Endothelial cell of umbilical vein (primary cell): Measurements from ENCODE around the gene MPEG1. TPM values are rescaled to one million over a fixed set of nuclear protein-coding genes. Genes with fewer than 3 reads are reported as not detected.

Source experiments
- BruUV-seq: library from RNA; stranded (reverse); fragments of 400-500 nt; replicated peaks from 2 replicates; lab custom pipeline; 2021; lab: Mats Ljungman, UMichigan
- CTCF ChIA-PET: fragments of 300-600, 350-600 bp; sonication (Branson Sonifier 250); formaldehyde crosslinking; loops from one replicate; lab custom pipeline; 2021; ENCODE audit warnings: antibody characterized with exemption, inconsistent platforms; lab: Charles Lee
- POLR2A ChIA-PET: fragments of 300-600, 350-600 bp; sonication (Branson Sonifier 250); formaldehyde crosslinking; loops from one replicate; lab custom pipeline; 2021; ENCODE audit warnings: antibody characterized with exemption, inconsistent platforms; lab: Charles Lee
- DNase-seq: peaks from one replicate; pipeline ENCODE4 v3.0.0-alpha.2; 2011; ENCODE audit warnings: low read depth, low spot score
- FAIRE-seq: peaks from 2 replicates; lab custom pipeline; 2011; peaks lifted over from hg19 to GRCh38; lab: Jason Lieb, UNC
- H2AFZ ChIP-seq: 2 replicates; pipeline ENCODE4 v1.6.0; 2012; ENCODE audit warnings: low read depth, low read length, control low read depth, inconsistent platforms
- H3K27ac ChIP-seq: 2 replicates; pipeline ENCODE4 v1.5.1; 2011; ENCODE audit warnings: low read depth, mild to moderate bottlenecking, control low read depth, low read length, moderate library complexity; ENCODE audit not compliant: insufficient read depth
- H3K27me3 ChIP-seq, 2 experiments: 2 replicates each; pipeline versions ENCODE4 v1.6.0 to v1.6.1; 2011; ENCODE audit warnings: low read length in 2 of 2, mixed read lengths in 1 of 2; ENCODE audit not compliant: control insufficient read depth in 2 of 2, insufficient read depth in 2 of 2
- H3K36me3 ChIP-seq, 2 experiments: 2 replicates in 1 of 2; 3 replicates in 1 of 2; pipeline ENCODE4 v1.5.1; 2011; ENCODE audit warnings: low read length in 2 of 2, mild to moderate bottlenecking in 1 of 2, moderate library complexity in 1 of 2; ENCODE audit not compliant: control insufficient read depth in 2 of 2, insufficient read depth in 2 of 2; ENCODE audit errors: extremely low read depth in 1 of 2
- H3K4me1 ChIP-seq: 3 replicates; pipeline ENCODE4 v1.5.1; 2011; ENCODE audit warnings: mild to moderate bottlenecking, low read length; ENCODE audit not compliant: control insufficient read depth, insufficient read depth; ENCODE audit errors: extremely low read depth
- H3K4me2 ChIP-seq: 2 replicates; pipeline ENCODE4 v1.6.1; 2011; ENCODE audit warnings: low read length, control low read depth, mixed read lengths; ENCODE audit not compliant: insufficient read depth
- H3K4me3 ChIP-seq, 3 experiments: fragments of 200-600 bp in 1 of 3; sonication (generic), shearing (Covaris generic) in 1 of 3; replicated peaks in 1 of 3; 2 replicates each; pipeline ENCODE4 v1.5.1; 2011 to 2016; ENCODE audit warnings: control low read depth in 3 of 3, low read length in 3 of 3, mild to moderate bottlenecking in 2 of 3, inconsistent platforms in 1 of 3, low read depth in 1 of 3, moderate library complexity in 1 of 3; ENCODE audit not compliant: insufficient read depth in 1 of 3
- H3K79me2 ChIP-seq: 2 replicates; pipeline ENCODE4 v1.6.0; 2012; ENCODE audit warnings: low read length, inconsistent platforms; ENCODE audit not compliant: control insufficient read depth, insufficient read depth
- H3K9ac ChIP-seq: replicated peaks from 2 replicates; pipeline ENCODE3; 2011; ENCODE audit warnings: low read length, control low read depth; ENCODE audit not compliant: insufficient read depth; ENCODE audit errors: extremely low read depth
- H3K9me1 ChIP-seq: replicated peaks from 3 replicates; pipeline ENCODE4 v1.6.0; 2011; ENCODE audit warnings: mild to moderate bottlenecking, low read length; ENCODE audit not compliant: control insufficient read depth, insufficient read depth; ENCODE audit errors: extremely low read depth
- H3K9me3 ChIP-seq: replicated peaks from 2 replicates; pipeline ENCODE4 v1.5.1; 2012; ENCODE audit warnings: low read length, inconsistent platforms; ENCODE audit not compliant: control insufficient read depth, insufficient read depth
- H4K20me1 ChIP-seq: replicated peaks from 2 replicates; pipeline ENCODE3; 2011; ENCODE audit warnings: mild to moderate bottlenecking, low read length; ENCODE audit not compliant: control insufficient read depth, insufficient read depth; ENCODE audit errors: extremely low read depth
- CTCF ChIP-seq, 2 donors: IDR thresholded peaks; 1 replicate in 1 of 2; 2 replicates in 1 of 2; pipeline ENCODE4 v1.5.1; 2011; ENCODE audit warnings: low read length in 2 of 2, mild to moderate bottlenecking in 2 of 2, moderate library complexity in 2 of 2, control low read depth in 1 of 2, inconsistent platforms in 1 of 2, low read depth in 1 of 2; ENCODE audit not compliant: insufficient read depth in 1 of 2; ENCODE audit errors: extremely low read depth in 1 of 2
- EZH2 ChIP-seq: IDR thresholded peaks from 2 replicates; pipeline ENCODE4 v1.6.1; 2012; ENCODE audit warnings: borderline replicate concordance, low read depth, mild to moderate bottlenecking, moderate library complexity, low read length, inconsistent platforms; ENCODE audit not compliant: severe bottlenecking
- FOS ChIP-seq: IDR thresholded peaks from 2 replicates; pipeline ENCODE4 v1.6.1; 2011; ENCODE audit warnings: mild to moderate bottlenecking, low read length, moderate library complexity, borderline replicate concordance; ENCODE audit not compliant: insufficient read depth
- GATA2 ChIP-seq: IDR thresholded peaks from 2 replicates; pipeline ENCODE4 v1.7.0; 2011; ENCODE audit warnings: low read depth, mild to moderate bottlenecking, moderate library complexity, mixed read lengths, low read length; ENCODE audit not compliant: insufficient read length, insufficient read depth
- JUN ChIP-seq: IDR thresholded peaks from 2 replicates; pipeline ENCODE4 v1.6.1; 2011; ENCODE audit warnings: borderline replicate concordance, low read depth; ENCODE audit not compliant: insufficient read length, insufficient read depth
- MAX ChIP-seq: IDR thresholded peaks from 2 replicates; pipeline ENCODE4 v1.6.1; 2011; ENCODE audit not compliant: insufficient read depth, insufficient read length
- MYC ChIP-seq: IDR thresholded peaks from one replicate; pipeline ENCODE4 v1.6.1; 2011; ENCODE audit warnings: mild to moderate bottlenecking, low read depth, low read length
- POLR2A ChIP-seq: IDR thresholded peaks from 2 replicates; pipeline ENCODE4 v1.6.1; 2012; ENCODE audit warnings: low read depth, mild to moderate bottlenecking, control low read depth, low read length
- POLR2AphosphoS5 ChIP-seq: IDR thresholded peaks from 2 replicates; pipeline ENCODE4 v1.6.1; 2012; ENCODE audit warnings: low read depth, mild to moderate bottlenecking, control low read depth, low read length, moderate library complexity; ENCODE audit not compliant: insufficient read depth
- dilution Hi-C: fragments of 300-500 bp; cut with MboI; formaldehyde crosslinking; loops from one replicate; pipeline ENCODE4 v1.15.0; 2019; ENCODE audit warnings: low sequenced_read_pairs; ENCODE audit not compliant: extremely low pct_ligation_motif_present
- intact Hi-C: fragments of 100-400 bp; cut with micrococcal nuclease; formaldehyde crosslinking; loops from one replicate; pipeline ENCODE4 v1.10.0; 2022
- polyA plus RNA-seq, 4 experiments: library from polyadenylated mRNA; depleted of rRNA in 3 of 4; stranded (reverse) in 3 of 4; unstranded in 1 of 4; fragments of >200 nt; gene quantifications; 2 replicates each; pipeline versions ENCODE4 v1.2.1 to v1.2.3, GENCODE V29; 2011 to 2012; ENCODE audit warnings: missing spikeins in 1 of 4
- total RNA-seq: library from RNA; stranded (reverse); gene quantifications from 2 replicates; pipeline ENCODE4 v1.2.3, GENCODE V29; 2021

The MPEG1 gene
- total and polyA plus RNA-seq, 2 donors (not counting 3 experiments of a cell fraction or from before 2014, with no cell fraction given) = not detected

GRCh38 chr11:59173964-59174663, 38.6 kb downstream of the MPEG1 start:
- H3K9me3 ChIP-seq = no peaks in the 10 kb centered on the region
- no peak overlapping the region for H3K4me2 ChIP-seq
- no peak for DNase-seq
- no peaks in the 10 kb centered on the region for H3K9me1 ChIP-seq
- BruUV-seq = no TSS peak
- FAIRE-seq = no peak
- H3K36me3 ChIP-seq = no peaks in the 10 kb centered on the region
- POLR2A ChIA-PET = no interaction called here
- TF ChIP-seq MYC (no peak), MAX (no peak), FOS (no peak), POLR2A (no peak), GATA2 (no peak), POLR2AphosphoS5 (no peak), JUN (no peak), EZH2 (no peak), CTCF (IDR thresholded peaks at IDR 0.05; ENCODE audit: extremely low read depth in 1 of 2, insufficient read depth in 1 of 2, low read depth in 1 of 2, low read length in 2 of 2) (no peak)
- H3K4me1 ChIP-seq = peaks cover 8% of the 10 kb centered on the region
- CTCF ChIA-PET = interaction anchor here (0.8 to 2.7 kb wide), 5 partner anchors 11 to 267 kb away, joined by 3 to 21 read pairs (median 4); no protein-coding TSS in a partner anchor
- no peaks in the 10 kb centered on the region for H3K79me2 ChIP-seq
- H3K4me3 ChIP-seq = no peak overlapping the region
- H4K20me1 ChIP-seq = no peaks in the 10 kb centered on the region
- H2AFZ ChIP-seq = no peak overlapping the region
- H3K27me3 ChIP-seq = peaks cover 38 to 43% of the 10 kb centered on the region in 2 experiments
- H3K9ac ChIP-seq = no peak overlapping the region
- intact Hi-C loops (no loop called here), dilution Hi-C loops (no loop called here)
- no peak overlapping the region for H3K27ac ChIP-seq
